GM18507 (cell line): ENCODE data around the gene TMEM213.

Source experiments
- DNase-seq: peaks from one replicate; pipeline ENCODE4 v3.0.0; 2011; ENCODE audit warnings: low read depth; ENCODE audit not compliant: insufficient read length; ENCODE audit errors: extremely low spot score
- FAIRE-seq: peaks from 2 replicates; lab custom pipeline; 2011; peaks lifted over from hg19 to GRCh38; lab: Jason Lieb, UNC

TMEM213 gene

DNA sequence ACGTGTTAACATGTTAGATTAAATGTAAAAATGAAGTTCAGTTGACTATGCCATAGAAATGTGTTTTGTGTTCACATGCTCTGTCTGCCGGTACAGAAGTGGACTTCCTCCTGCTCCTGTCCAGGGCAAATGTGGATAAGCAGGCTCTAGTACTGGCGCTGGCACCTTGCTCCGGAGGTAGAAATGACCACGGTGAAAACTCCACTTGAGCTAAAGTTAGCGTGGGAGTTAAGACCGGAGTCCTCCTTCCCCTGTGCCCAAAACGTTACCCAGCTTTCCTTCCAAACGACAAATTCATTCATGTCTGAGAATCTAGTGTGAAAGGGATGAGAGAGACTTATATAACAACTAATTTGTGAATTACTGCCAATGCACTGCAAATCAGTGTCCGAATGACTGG is 35.2 kb downstream of the TMEM213 start:
- DNase-seq = no peak
- no peak for FAIRE-seq

DNA sequence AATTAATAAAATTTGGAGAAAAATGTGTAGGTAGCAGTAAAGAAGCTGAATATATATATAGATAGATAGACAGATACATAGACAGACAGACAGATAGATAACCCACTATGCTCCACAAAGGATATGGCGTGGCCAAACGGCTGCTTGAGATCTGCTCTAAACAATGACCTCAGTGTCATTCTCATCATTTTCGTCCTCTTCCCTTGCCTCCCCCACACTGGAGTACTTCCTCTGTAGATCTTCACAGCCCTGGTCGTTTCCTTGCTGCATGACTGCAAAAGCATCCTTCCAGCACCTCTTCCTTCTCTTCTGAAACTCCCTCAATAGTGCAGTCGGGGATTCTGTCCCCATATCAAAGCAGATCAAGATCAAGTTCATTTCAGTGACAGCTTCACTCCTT is 35.8 kb downstream of the TMEM213 start:
- FAIRE-seq = no peak
- DNase-seq = no peak

DNA sequence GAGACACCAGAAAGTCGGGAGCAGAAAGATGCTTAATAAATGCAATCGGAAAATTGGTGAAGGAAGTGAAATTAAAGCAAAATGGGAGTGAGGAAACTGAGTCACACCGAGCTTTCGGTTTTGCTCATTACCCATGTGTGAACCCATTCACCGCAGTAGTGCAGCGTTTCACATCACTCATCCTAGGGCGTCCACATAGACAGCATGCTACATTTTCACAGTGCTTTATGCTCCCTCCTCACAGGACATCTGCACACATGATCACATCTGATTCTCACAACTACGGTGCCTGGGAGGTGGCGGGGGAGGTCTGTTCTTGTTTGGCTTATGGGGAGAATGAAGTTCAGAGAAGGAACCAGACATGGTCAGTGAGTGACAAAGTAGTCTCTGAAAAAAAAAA is 36.8 kb downstream of the TMEM213 start:
- no peak for FAIRE-seq

DNA sequence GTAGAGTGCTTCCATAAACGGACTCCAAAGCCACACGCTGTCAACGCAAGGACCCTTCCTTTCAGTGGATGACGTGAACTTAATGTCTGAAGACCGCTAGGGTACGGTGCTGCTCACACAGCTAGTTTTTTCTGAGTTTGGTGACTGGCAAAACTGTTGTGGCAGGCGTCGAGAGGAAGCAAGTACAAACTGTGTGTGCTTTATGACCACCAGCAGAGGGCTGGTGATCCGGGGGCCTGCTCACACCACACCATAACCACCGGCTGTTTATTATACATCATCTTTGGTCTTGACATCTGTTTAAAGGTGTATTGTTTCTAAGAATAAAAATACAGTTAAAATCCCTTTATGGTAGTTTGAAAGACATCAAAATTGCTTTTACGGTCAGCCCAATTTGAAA is 37.3 kb downstream of the TMEM213 start:
- DNase-seq = no peak
- no peak for FAIRE-seq

More for the DNA sequence above, 36.8 kb downstream of the TMEM213 start:
- no peak for DNase-seq

DNA sequence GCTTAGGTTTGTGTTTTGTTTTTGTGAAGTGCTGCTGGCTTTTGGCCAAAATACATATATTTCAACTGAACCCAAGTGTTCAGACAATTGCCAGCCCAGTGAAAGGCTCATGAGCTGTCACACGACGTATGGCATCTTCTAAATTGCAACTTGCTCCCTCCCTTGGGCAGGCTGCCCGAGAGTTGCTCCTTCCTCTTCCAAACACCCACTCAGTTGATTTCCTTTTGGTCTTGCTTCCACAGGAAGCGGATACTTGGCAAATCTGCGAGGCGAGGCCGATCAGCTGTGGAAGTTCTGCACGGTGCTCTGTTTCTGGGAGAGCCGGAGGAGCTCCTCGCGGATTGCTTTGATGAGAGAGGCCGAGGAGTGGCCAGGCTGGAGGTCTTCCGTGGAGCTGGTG is 39.8 kb downstream of the TMEM213 start:
- DNase-seq (no peak), FAIRE-seq (no peak)

DNA sequence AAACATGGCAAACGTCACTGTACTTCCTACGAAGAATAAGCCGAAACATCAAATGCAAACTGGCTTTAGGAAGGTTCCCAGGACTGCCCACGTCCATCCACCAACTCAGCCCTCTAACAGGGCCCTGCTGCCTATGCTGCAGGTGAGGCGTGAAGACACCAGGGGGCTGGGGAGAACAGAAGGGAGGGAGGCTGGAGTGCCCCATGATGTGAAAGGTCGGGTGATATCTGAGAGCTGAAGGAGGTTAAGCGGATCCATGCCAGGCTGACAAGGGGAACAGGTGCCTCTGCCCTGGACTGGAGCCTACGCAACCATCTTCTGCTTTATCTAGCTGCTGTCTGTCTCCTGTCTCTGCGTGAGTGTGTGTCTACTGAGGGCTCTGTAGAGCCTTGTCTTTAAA is 40.4 kb downstream of the TMEM213 start:
- FAIRE-seq (no peak), DNase-seq (no peak)

DNA sequence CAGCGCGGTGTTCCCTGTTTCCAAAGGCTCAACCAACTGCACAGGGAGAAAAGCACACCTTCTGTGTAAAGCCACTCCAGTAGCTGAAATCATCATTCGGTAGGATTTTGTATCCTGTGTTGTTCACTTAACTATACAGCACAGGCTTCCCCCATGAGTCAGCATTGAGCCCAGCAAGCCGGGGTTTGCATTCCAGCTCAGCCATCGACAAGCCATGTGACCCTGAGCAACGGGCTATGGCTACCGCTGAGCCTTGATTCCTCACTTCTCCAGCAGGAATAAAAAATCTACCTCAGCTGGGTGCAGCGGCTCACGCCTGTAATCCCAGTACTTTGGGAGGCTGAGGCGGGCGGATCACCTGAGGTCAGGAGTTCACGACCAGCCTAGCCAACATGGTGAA is 44.3 kb downstream of the TMEM213 start:
- FAIRE-seq = no peak
- DNase-seq = no peak

DNA sequence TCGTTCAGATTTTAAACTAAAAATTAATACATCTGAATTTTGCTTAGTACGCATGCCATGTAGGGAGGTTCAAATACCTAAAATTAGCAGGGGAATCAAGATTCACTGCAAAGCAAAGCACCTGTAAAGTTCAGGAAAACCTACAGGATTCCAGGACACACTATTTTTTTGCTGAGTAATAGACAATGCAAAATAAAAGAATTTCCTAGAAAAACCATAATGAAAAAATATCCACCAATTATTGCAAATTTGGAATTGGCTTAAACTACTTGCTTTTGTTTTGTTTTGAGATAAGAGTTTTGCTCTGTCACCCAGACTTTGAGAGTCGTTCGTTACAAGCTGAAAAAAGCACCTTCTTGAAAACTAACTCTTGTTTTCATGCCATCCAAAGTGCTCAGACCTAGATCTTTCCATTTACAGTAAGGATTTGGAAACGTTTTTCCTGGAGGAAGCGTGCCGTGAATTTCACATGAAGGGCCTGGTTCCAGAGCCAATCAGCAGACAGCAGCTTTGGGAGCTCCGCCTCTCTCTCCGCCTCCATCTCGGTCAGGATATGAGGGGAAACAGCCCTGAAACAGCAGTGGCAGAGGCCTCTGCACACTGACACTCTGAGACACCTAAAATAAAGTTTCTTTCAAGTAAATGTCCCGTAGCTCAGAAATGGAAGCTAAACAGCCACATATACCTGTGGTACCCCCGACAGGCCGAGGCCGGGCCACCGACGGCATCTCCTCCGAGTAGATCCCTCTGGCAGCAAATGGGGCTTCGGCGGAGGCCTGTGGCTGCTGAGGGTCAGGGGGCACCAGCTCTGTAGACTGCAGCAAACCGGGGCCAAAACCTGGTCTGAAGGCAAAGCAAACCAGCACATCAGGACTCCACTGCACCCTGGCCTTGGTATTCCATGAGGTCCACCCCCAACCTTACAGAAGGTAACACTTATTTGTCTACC is 46.1 kb downstream of the TMEM213 start:
- no peak for FAIRE-seq
- DNase-seq = no peak

DNA sequence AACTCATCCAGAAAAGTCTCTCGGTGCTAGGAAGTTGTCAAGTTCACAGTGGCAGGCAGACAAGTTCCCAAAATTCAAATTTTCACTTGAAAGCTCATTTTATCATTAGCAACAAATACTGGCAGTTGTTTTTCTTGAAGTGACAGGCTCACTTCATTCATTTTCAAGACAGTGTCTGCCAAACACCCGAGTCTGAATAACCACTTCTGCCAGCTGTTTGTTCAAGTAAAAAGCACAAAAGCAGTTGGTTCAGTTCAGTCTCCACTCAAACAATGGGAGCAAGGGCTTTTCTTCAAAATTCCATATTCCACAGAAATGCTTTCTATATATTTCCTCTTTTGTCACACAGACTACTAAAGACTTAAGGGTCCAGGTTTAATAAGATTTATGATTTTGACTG is 47.9 kb downstream of the TMEM213 start:
- no peak for DNase-seq
- FAIRE-seq = no peak

DNA sequence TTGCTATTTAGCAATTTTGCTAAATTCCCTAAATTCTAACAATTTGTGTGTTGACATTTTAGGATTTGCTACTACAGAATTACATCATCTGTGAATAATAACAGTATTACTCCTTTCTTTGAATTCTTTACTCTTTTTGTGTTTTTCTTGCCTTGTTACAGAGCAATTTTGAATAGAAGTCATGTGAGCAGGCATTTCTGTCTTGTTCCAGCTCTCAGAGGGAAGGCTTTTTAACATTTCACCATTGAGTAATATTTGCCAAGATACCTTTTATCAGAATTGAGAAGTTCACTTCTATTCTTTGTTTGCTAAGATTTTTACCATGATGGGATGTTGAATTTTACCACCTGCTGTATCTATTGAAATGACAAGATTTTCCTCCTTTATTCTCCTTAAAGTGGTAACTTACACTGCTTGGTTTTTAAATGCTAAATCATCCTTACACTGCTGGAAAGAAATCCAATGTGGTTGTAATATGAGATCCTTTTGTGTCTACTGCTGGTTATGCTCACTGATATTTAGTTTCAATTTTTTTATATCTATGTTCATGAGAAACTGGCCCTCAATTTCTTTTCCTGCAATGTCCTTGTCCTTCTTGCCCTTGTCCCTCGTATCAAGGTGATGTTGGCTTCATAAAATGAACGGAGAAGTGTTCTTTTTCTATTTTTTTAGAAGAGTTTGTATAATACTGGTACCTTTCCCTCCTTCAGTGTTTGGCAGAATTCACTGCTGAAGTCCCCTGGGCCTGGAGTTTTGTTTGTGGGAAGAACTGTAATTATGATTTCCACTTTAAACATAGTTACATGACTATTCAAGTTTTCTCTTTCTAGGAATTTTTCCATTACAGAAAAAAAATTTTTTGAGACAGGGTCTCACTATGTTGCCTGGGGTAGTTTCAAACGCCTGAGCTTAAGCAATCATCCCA is 50.5 kb downstream of the TMEM213 start:
- FAIRE-seq (no peak), DNase-seq (no peak)

DNA sequence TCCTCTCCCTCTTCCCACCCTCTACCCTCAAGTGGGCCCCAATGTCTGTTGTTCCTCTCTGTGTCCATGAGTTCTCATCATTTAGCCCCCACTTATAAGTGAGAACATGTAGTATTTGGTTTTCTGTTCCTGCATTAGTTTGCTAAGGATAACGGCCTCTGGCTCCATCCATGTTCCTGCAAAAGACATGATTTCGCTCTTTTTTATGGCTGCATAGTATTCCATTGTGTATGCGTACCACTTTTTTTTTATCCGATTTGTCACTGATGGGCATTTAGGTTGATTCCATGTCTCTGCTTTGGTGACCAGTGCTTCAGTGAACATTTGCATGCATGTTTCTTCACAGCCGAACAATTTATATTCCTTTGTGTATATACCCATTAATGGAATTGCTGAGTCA is 51.9 kb downstream of the TMEM213 start:
- DNase-seq (no peak), FAIRE-seq (no peak)

DNA sequence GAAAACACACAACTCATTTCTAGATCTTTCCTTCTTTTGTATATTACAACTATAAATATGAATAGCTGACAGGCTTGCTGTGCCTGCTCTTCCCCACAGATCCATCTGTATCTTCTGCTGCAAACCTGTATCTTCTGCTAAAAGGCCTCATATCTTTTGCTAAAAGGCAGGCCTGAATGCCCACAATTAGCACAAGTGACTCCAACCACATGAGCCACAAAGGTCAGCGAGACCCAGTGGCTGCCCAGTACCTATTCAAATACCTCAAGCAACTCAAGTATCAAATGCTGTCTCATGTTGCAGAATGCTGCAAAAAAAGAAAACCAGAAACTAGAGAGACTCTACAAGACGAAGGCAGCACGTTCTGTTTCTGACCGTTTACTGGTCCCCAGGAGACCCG is 54.7 kb downstream of the TMEM213 start:
- FAIRE-seq (no peak), DNase-seq (no peak)

DNA sequence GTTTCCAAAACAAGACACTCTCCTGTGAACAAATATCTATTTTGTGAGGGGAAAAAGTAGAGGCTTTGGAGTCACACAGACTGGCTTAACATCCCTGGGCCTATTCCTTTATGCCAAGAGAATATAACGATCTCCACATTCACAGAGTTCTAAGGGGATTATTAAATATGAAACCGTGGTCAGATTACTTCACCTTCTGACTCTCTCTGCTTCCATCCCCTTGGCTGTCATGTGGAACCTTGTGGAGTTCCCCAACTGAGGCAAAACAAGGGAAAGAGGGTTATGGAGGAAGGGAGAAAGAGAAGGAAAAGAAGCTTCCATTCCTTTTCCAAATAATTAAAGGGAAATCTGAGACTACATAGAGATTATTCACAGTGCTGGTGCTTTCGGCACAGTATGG is 55.7 kb downstream of the TMEM213 start:
- FAIRE-seq = no peak
- no peak for DNase-seq

DNA sequence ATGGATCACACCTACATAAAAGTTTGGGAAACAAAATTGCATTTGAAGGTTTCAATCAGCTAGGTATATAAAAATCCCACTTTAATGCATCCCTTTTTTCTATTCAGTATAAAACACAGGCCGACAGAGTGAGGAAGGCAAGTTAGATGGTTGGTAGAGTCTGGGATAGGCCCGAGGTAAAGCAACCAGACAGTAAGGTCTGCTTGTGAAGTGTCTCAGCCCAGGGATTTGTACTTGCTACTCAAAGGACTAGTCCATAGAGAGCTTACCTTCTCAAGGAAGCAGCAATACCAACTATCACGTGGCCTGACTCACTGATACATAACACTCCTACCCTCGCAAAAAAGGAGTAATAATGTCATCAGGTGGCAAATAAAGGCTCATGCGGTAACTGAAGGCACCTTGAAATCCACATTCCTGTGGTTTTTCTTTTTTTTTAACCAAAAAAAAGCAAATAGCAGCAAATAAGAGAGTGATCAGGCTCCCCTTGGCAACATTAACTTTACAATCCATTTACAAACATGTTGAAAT is 56.4 kb downstream of the TMEM213 start:
- no peak for FAIRE-seq
- DNase-seq = no peak

DNA sequence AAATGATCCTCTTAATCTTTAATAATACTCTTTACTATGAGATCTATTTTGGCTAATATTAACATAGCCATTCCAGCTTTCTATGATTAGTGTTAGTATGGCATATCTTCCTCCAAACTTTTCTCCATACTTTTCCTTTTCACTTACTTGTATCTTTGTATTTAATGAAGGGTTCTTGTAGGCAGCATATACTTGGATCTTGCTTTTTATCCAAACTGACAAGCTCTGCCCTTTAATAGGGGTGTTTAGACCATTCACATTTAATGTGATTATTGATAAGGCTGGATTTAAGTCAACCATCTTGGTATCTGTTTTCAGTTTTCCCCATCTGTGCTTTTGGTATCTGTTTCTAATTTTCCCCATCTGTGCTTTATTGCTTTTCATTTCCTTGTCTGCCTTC is 59.9 kb downstream of the TMEM213 start:
- DNase-seq = no peak
- FAIRE-seq = no peak

DNA sequence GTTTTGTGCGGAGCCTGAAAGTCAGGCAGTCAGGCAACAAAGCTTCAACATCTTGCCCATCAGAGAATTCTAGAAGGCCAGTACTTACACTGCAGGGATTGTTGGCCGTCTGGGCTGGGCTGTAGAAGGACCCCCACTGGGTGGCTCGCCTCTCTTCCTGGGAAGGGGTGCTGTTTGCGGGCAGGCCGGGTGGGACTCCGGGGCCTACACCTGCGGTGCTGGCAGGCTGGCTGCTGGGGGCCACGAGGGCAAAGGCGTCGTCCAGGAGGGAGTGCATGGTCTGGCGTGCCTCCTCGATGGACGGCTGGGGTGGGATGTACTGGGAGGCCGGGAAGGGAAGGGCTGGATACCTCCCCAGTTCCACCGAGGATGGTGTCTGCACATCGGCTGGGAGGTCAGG is 63.3 kb downstream of the TMEM213 start:
- FAIRE-seq = no peak

DNA sequence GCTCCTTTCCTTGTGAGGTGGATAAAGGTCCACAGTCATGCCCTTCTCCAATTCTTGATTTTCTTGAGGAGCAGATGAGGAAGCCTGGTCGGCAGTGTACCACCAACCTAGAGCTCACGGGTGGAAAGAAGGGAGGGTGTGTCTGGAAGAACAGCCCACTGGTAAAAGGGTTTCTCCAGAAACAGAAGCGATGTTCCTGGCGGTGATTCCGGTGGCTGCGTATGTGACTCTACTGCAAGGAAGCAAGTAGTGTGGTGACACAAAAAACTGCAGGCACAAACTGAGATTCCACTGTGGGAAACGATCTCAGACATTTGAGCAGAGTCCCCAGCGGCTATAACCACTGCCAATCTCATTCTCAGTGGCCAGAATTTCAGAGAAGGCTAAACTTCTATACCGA is 66.1 kb downstream of the TMEM213 start:
- DNase-seq (no peak), FAIRE-seq (no peak)

More for the DNA sequence above, 63.3 kb downstream of the TMEM213 start:
- no peak for DNase-seq

DNA sequence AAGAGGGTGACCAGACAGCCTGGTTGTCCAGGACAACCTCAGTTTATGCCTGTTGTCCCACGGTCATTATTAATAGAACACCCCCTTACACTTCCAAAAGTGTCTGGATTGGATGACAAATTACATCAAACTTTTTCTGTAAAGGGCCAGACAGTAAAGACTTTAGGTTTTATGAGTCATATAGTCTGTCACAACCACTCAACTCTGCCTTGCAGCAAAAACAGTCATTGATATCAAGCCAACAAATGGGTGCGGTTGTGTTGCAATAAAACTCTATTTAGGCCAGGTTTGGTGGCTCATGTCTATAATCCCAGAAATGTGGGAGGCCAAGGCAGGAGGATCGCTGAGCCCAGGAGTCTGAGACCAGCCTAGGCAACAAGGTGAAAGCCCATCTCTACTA is 66.9 kb downstream of the TMEM213 start:
- no peak for DNase-seq
- no peak for FAIRE-seq

DNA sequence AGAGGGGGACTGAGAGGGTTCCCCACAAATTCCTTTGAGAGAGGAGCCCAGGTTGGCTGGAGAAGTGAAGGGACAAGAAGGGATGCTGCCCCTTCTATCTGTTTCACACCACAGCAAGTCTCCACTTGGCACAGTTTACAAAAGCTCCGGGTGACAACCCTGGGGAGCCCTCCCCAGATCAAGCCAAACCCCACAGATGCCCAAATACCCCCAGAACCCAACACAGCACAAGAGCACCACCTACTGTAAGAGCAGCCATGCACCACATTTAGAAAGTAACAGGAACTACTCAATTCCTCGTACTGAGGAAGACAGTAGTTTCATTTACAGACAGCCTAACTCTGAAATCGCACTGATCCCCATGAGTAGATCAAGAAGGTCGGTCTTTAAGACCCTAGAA is 68.0 kb downstream of the TMEM213 start:
- FAIRE-seq (no peak), DNase-seq (peak; percentile 9)

DNA sequence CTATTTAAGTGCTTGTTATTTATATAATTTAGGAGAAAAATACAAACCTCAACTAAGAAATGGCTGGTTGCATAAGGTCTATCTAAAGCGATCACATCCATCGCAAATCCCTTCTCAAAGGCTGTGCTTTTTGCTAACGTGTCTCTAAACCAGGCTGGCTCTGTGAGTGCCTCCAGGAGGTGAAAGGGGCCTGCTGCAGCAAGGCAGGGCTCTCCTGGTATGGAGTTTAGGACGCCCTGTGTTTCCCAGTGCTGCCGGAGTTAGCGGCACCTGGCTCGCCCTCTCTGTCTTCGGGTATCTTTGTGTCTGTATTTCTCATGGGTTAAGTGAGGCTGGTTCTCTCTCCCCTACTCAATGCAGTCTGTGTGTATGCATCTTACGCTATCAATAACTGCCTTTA is 68.6 kb downstream of the TMEM213 start:
- no peak for FAIRE-seq
- no peak for DNase-seq
